HepG2 (cell line): Measurements from ENCODE around the gene TSHZ2. TPM values are rescaled to one million over a fixed set of nuclear protein-coding genes. Genes with fewer than 3 reads are reported as not detected.

ENCODE experiments used
- MYC ChIP-seq: sonication (generic); formaldehyde crosslinking; IDR thresholded peaks from 2 replicates; pipeline ENCODE4 v1.9.0; 2021; ENCODE audit warnings: missing genetic modification reagents, borderline replicate concordance
- PRPF4 ChIP-seq: fragments of 200-400 bp; formaldehyde crosslinking; IDR thresholded peaks from 2 replicates; pipeline ENCODE4 v1.6.1; 2016; ENCODE audit warnings: low read length, low read depth; ENCODE audit not compliant: poor library complexity, severe bottlenecking
- RARG ChIP-seq: sonication (generic); formaldehyde crosslinking; IDR thresholded peaks from 2 replicates; pipeline ENCODE4 v1.4.0; 2020; ENCODE audit warnings: low read depth, mild to moderate bottlenecking, missing genetic modification reagents
- SATB2 ChIP-seq: sonication (generic); formaldehyde crosslinking; IDR thresholded peaks from 2 replicates; pipeline ENCODE4 v1.5.0; 2020; ENCODE audit warnings: missing genetic modification reagents
- SETDB1 ChIP-seq: sonication (generic); formaldehyde crosslinking; IDR thresholded peaks from 2 replicates; pipeline ENCODE4 v1.5.1; 2020; ENCODE audit warnings: missing genetic modification reagents, mild to moderate bottlenecking, borderline replicate concordance
- ZNF572 ChIP-seq: sonication (generic); formaldehyde crosslinking; IDR thresholded peaks from 2 replicates; pipeline ENCODE4 v1.5.1; 2020; ENCODE audit warnings: mild to moderate bottlenecking, missing genetic modification reagents
- ZNF839 ChIP-seq: sonication (generic); formaldehyde crosslinking; IDR thresholded peaks from 2 replicates; pipeline ENCODE4 v1.4.0; 2020; ENCODE audit warnings: missing genetic modification reagents, mild to moderate bottlenecking, borderline replicate concordance
- polyA plus RNA-seq, 8 experiments: library from polyadenylated mRNA; depleted of rRNA in 3 of 8; stranded (reverse) in 7 of 8; unstranded in 1 of 8; fragments of >200 nt; fragmentation: Illumina TruSeq in 4 of 8; extraction: Trizol in 4 of 8; gene quantifications; 2 replicates each; pipeline versions ENCODE4 v1.2.1 to v1.2.3, GENCODE V29; 2011 to 2016; ENCODE audit warnings: low read depth in 4 of 8, missing spikeins in 1 of 8, mixed read lengths in 1 of 8; ENCODE audit not compliant: insufficient read depth in 1 of 8
- total RNA-seq, 5 experiments: library from RNA; depleted of rRNA; stranded (reverse); fragments of >200 nt; fragmentation: Illumina TruSeq; extraction: Trizol; gene quantifications; 2 replicates each; pipeline ENCODE4 v1.2.3, GENCODE V29; 2016; ENCODE audit warnings: low read depth in 1 of 5
- TF ChIP-seq, protein P1 (sequence below): sonication (generic); formaldehyde crosslinking; IDR thresholded peaks from 2 replicates; pipeline ENCODE4 v1.5.0; 2020; ENCODE audit warnings: missing genetic modification reagents
- TF ChIP-seq, protein P2 (sequence below): sonication (generic); formaldehyde crosslinking; conservative IDR thresholded peaks from 2 replicates; pipeline ENCODE4 v1.8.0; 2022; ENCODE audit warnings: low read depth, missing genetic modification reagents
- TF ChIP-seq, protein P3 (sequence below): sonication (generic); formaldehyde crosslinking; IDR thresholded peaks from 2 replicates; pipeline ENCODE4 v1.4.0; 2020; ENCODE audit warnings: low read depth, mild to moderate bottlenecking, missing genetic modification reagents
- TF ChIP-seq, protein P4 (sequence below): sonication (generic); formaldehyde crosslinking; IDR thresholded peaks from 2 replicates; pipeline ENCODE4 v1.8.0; 2022; ENCODE audit warnings: mild to moderate bottlenecking, missing genetic modification reagents
- TF ChIP-seq, protein P5 (sequence below): sonication (generic); formaldehyde crosslinking; IDR thresholded peaks from 2 replicates; pipeline ENCODE4 v1.5.0; 2020; ENCODE audit warnings: missing genetic modification reagents
- TF ChIP-seq, protein P6 (sequence below): sonication (generic); formaldehyde crosslinking; IDR thresholded peaks from 2 replicates; pipeline ENCODE4 v1.5.1; 2020; ENCODE audit warnings: missing genetic modification reagents, mild to moderate bottlenecking, borderline replicate concordance
- TF ChIP-seq, protein P7 (sequence below): sonication (generic); formaldehyde crosslinking; IDR thresholded peaks from 2 replicates; pipeline ENCODE4 v1.8.0; 2022; ENCODE audit warnings: missing genetic modification reagents, mild to moderate bottlenecking, inconsistent platforms, borderline replicate concordance
- TF ChIP-seq, protein P8 (sequence below): sonication (generic); formaldehyde crosslinking; IDR thresholded peaks from 2 replicates; pipeline ENCODE4 v1.8.1; 2023; ENCODE audit warnings: mild to moderate bottlenecking, inconsistent platforms, moderate library complexity, missing genetic modification reagents, borderline replicate concordance

The TSHZ2 gene
- total and polyA plus RNA-seq, 2 of the 13 experiments (the other 11 are each of a cell fraction or from before 2014, with no cell fraction given), result 0.01 TPM; not detected in 1

DNA sequence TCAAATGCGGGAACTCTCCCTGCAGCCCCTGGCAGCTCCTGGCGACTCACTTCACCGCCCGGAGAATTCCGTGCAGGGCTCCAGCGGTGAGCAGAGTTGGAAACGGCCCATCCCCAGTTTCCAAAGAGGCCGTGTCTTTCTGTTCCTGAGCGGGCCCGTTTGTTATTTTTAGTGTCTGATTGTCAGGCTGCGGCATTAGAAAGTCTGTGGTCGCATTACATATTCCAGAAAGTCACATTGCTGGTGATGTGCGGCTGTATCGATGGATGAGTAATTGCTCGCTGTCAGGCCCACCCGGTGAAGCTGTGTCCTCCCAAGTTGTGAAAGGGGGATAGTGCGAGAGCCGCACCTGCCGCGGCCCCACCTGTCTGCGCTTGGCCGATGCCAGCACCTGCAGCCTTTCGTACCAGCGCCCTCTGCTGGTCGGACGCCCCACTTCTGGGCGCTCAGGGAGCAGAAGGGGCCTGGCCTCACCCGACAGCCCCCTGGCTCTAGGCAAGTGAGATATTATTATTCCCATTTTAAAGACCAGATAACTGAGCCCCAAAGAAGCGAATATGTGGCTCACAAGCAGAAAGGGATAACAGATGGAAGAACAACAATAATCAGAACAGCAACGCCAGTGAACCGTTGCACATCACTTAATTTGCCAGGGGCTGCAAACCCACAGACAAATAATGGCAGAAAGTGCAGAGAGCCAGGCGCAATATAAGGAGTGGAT is 244.9 kb downstream of the TSHZ2 start (continued):
- TF ChIP-seq, protein P1, sequence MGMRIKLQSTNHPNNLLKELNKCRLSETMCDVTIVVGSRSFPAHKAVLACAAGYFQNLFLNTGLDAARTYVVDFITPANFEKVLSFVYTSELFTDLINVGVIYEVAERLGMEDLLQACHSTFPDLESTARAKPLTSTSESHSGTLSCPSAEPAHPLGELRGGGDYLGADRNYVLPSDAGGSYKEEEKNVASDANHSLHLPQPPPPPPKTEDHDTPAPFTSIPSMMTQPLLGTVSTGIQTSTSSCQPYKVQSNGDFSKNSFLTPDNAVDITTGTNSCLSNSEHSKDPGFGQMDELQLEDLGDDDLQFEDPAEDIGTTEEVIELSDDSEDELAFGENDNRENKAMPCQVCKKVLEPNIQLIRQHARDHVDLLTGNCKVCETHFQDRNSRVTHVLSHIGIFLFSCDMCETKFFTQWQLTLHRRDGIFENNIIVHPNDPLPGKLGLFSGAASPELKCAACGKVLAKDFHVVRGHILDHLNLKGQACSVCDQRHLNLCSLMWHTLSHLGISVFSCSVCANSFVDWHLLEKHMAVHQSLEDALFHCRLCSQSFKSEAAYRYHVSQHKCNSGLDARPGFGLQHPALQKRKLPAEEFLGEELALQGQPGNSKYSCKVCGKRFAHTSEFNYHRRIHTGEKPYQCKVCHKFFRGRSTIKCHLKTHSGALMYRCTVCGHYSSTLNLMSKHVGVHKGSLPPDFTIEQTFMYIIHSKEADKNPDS (CRISPR knock-in tag), result no peak
- peak; percentile 23; the same call in 1 of the 2 replicates for TF ChIP-seq SETDB1 (CRISPR knock-in tag)
- TF ChIP-seq, protein P2, sequence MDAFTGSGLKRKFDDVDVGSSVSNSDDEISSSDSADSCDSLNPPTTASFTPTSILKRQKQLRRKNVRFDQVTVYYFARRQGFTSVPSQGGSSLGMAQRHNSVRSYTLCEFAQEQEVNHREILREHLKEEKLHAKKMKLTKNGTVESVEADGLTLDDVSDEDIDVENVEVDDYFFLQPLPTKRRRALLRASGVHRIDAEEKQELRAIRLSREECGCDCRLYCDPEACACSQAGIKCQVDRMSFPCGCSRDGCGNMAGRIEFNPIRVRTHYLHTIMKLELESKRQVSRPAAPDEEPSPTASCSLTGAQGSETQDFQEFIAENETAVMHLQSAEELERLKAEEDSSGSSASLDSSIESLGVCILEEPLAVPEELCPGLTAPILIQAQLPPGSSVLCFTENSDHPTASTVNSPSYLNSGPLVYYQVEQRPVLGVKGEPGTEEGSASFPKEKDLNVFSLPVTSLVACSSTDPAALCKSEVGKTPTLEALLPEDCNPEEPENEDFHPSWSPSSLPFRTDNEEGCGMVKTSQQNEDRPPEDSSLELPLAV, result no peak
- TF ChIP-seq SATB2, result no peak
- TF ChIP-seq, protein P3, sequence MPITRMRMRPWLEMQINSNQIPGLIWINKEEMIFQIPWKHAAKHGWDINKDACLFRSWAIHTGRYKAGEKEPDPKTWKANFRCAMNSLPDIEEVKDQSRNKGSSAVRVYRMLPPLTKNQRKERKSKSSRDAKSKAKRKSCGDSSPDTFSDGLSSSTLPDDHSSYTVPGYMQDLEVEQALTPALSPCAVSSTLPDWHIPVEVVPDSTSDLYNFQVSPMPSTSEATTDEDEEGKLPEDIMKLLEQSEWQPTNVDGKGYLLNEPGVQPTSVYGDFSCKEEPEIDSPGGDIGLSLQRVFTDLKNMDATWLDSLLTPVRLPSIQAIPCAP, result no peak
- TF ChIP-seq PRPF4, result no peak
- TF ChIP-seq, protein P4, sequence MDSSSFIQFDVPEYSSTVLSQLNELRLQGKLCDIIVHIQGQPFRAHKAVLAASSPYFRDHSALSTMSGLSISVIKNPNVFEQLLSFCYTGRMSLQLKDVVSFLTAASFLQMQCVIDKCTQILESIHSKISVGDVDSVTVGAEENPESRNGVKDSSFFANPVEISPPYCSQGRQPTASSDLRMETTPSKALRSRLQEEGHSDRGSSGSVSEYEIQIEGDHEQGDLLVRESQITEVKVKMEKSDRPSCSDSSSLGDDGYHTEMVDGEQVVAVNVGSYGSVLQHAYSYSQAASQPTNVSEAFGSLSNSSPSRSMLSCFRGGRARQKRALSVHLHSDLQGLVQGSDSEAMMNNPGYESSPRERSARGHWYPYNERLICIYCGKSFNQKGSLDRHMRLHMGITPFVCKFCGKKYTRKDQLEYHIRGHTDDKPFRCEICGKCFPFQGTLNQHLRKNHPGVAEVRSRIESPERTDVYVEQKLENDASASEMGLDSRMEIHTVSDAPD, result no peak
- TF ChIP-seq, protein P5, sequence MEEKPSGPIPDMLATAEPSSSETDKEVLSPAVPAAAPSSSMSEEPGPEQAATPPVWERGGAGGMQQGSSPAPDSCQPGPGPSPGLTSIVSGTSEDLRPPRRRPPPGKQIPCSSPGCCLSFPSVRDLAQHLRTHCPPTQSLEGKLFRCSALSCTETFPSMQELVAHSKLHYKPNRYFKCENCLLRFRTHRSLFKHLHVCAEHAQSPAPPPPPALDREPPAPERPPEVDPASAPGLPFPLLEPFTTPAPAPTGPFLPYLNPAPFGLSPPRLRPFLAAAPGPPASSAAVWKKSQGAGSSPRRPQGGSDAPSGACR (CRISPR knock-in tag), result no peak
- peak; percentile 64; the same call in 1 of the 2 replicates for TF ChIP-seq ZNF572 (CRISPR knock-in tag)
- TF ChIP-seq, protein P6, sequence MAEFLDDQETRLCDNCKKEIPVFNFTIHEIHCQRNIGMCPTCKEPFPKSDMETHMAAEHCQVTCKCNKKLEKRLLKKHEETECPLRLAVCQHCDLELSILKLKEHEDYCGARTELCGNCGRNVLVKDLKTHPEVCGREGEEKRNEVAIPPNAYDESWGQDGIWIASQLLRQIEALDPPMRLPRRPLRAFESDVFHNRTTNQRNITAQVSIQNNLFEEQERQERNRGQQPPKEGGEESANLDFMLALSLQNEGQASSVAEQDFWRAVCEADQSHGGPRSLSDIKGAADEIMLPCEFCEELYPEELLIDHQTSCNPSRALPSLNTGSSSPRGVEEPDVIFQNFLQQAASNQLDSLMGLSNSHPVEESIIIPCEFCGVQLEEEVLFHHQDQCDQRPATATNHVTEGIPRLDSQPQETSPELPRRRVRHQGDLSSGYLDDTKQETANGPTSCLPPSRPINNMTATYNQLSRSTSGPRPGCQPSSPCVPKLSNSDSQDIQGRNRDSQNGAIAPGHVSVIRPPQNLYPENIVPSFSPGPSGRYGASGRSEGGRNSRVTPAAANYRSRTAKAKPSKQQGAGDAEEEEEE (CRISPR knock-in tag), result no peak
- TF ChIP-seq, protein P7, sequence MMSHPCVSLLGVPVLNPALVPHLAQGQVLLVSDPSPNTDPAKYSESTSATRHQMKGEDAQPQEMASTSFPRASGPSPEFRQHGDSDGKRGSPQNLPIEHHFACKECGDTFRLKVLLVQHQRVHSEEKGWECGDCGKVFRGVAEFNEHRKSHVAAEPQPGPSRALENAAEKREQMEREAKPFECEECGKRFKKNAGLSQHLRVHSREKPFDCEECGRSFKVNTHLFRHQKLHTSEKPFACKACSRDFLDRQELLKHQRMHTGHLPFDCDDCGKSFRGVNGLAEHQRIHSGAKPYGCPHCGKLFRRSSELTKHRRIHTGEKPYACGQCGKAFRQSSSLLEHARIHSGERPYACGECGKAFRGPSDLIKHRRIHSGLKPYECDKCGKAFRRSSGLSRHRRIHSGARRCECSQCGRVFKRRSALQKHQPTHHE, result no peak
- TF ChIP-seq, protein P8, sequence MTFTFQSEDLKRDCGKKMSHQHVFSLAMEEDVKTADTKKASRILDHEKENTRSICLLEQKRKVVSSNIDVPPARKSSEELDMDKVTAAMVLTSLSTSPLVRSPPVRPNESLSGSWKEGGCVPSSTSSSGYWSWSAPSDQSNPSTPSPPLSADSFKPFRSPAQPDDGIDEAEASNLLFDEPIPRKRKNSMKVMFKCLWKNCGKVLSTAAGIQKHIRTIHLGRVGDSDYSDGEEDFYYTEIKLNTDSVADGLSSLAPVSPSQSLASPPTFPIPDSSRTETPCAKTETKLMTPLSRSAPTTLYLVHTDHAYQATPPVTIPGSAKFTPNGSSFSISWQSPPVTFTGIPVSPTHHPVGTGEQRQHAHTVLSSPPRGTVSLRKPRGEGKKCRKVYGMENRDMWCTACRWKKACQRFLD, result no peak
- no peak; the same call in 1 of the 2 replicates for TF ChIP-seq ZNF839 (CRISPR knock-in tag)
- peak; percentile 39; the same call in 1 of the 2 replicates for TF ChIP-seq MYC (CRISPR knock-in tag)
- no peak for TF ChIP-seq RARG (CRISPR knock-in tag)
